AG04450 (cell line): ENCODE measurements around the gene RAB36. TPM values are rescaled to one million over a fixed set of nuclear protein-coding genes. Genes with fewer than 3 reads are reported as not detected.

ENCODE experiments used
- CTCF ChIA-PET: fragments of 300-600, 350-600 bp; formaldehyde crosslinking; extraction: SDS; loops from one replicate; lab custom pipeline; 2022; ENCODE audit warnings: antibody characterized with exemption, inconsistent platforms; lab: Charles Lee
- POLR2A ChIA-PET: fragments of 350-600 bp; formaldehyde crosslinking; extraction: SDS; loops from one replicate; lab custom pipeline; 2021; ENCODE audit warnings: antibody characterized with exemption, inconsistent platforms; lab: Yijun Ruan, JAX
- DNase-seq: peaks from one replicate; pipeline ENCODE4 v3.0.0-alpha.2; 2011; ENCODE audit warnings: low read depth, low spot score
- H3K27ac ChIP-seq: one replicate; pipeline ENCODE4 v1.5.1; 2012; ENCODE audit warnings: low read depth, low read length, control low read depth
- H3K27me3 ChIP-seq: one replicate; pipeline ENCODE4 v1.6.0; 2012; ENCODE audit warnings: low read length; ENCODE audit not compliant: control insufficient read depth, insufficient read depth
- H3K4me3 ChIP-seq: 2 replicates; pipeline ENCODE4 v1.5.1; 2011; ENCODE audit warnings: mild to moderate bottlenecking, low read depth, low read length, control low read depth
- H3K9me3 ChIP-seq: 2 replicates; pipeline ENCODE4 v1.5.1; 2012; ENCODE audit warnings: low read length; ENCODE audit not compliant: control insufficient read depth, insufficient read depth
- CTCF ChIP-seq: IDR thresholded peaks from 2 replicates; pipeline ENCODE4 v1.5.1; 2011; ENCODE audit warnings: low read depth, low read length, control low read depth, inconsistent platforms
- polyA plus RNA-seq: library from polyadenylated mRNA; depleted of rRNA; stranded (reverse); fragments of >200 nt; gene quantifications from 2 replicates; pipeline ENCODE4 v1.2.3, GENCODE V29; 2011

RAB36 gene
- polyA plus RNA-seq, 1 experiment: 2.6 TPM

DNA sequence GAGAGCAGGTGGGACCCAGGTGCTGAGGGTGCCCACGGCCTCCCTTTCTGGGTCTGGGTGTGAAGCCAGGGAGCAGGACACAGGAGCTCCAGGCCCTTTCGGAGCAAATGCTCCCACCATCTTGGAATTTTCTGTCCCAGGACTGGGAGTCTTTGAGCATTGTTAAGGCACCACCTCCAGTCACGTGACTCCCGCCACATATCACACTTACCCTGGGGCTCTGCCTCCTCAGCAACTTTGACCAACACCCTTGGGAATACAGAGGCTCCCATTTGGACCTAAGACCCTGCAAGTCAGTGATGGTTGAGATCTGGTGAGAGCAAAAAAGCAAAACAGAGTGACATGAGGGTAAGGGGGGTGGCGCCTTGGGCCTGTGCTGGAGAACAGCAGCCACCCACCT, 39.4 kb upstream of the RAB36 start:
- no peak for DNase-seq
- no peak for TF ChIP-seq CTCF
- Histone ChIP-seq H3K9me3 (no peaks in the 10 kb centered on the region), H3K27me3 (peaks cover 9% of the 10 kb centered on the region), H3K4me3 (no peak overlapping the region), H3K27ac (no peak overlapping the region)
- ChIA-PET CTCF (no interaction called here), POLR2A (no interaction called here)

DNA sequence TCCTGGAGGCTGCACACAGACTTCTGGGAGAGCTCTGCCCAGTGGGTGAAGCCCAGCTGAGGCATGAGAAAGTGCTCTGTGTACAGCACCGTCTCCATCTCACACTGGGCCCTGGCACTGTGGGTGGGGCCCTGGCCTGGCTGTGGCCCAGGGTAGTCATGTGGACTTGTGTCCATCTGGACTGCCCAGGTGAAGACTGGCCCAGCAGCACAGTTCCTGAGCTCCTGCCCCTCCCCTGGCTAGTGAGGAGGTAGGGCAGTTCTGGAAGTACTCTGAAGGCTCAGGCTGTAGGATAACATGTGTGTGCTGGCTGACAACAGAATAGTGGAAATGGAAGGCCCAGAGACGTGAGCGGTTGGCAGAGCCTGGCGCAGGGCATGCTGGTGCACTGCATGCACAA, 38.9 kb upstream of the RAB36 start:
- ChIA-PET POLR2A (no interaction called here), CTCF (no interaction called here)
- Histone ChIP-seq H3K9me3 (no peaks in the 10 kb centered on the region), H3K27ac (no peak overlapping the region), H3K27me3 (peaks cover 9% of the 10 kb centered on the region), H3K4me3 (no peak overlapping the region)
- DNase-seq: no peak
- TF ChIP-seq CTCF: no peak

- Histone ChIP-seq H3K9me3 (no peaks in the 10 kb centered on the region), H3K27ac (no peak overlapping the region), H3K4me3 (no peak overlapping the region), H3K27me3 (peaks cover 9% of the 10 kb centered on the region)
- POLR2A ChIA-PET: no interaction called here
- DNase-seq: no peak
- CTCF ChIA-PET: no interaction called here
- TF ChIP-seq CTCF: no peak
Measured at GRCh38 chr22:23106906-23107367, 38.3 kb upstream of the RAB36 start.

DNA sequence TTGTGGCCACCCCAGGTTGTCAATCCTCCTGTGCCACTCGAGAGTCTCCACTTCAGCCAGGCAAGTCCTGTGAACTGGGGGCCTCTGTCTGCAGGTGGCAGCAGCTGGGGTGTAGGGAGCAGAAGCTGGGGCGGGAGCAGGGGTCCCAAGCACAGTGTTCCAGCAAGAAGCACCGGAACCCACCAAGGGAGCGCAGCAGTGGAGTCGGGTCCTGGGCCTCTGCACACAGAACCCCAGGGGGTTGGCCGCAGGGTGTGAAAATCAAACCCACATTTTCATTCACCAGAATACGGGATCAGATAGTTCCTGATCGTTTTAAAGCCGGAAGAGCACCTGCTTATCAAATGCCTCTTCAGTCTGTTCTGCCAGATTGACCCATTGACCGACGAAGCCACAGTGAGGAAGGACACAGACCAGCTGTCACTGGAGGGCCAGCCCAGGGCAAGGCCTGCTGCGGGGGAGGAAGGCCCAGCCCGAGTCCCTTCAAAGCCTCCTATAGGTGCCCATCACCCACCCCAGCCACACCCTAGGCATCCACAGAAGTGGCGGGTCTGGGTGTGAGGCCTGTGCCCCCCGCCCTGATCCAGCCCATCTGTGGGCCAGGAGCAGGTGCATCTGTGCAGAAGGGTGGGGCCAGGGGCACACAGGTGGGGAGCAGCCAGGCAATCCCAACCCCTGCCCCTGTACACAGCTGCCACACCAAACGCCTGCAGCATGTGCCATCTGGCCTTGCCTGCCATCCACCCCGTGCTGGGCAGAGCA, 37.6 kb upstream of the RAB36 start:
- POLR2A ChIA-PET: no interaction called here

More for the DNA sequence above, 37.6 kb upstream of the RAB36 start:
- no peaks in the 10 kb centered on the region for H3K9me3 ChIP-seq
- DNase-seq: no peak
- H3K4me3 ChIP-seq: no peak overlapping the region
- TF ChIP-seq CTCF: no peak
- no peak overlapping the region for H3K27ac ChIP-seq
- H3K27me3 ChIP-seq: peaks cover 8% of the 10 kb centered on the region
- CTCF ChIA-PET: interaction anchor here (2.2 kb wide), 1 partner anchor 148 kb away, joined by 5 read pairs; no protein-coding TSS in a partner anchor
